Colonic mucosa (tissue), 4 donors: Measurements from ENCODE around the gene CUX1. TPM values are rescaled to one million over a fixed set of nuclear protein-coding genes. Genes with fewer than 3 reads are reported as not detected.
"Not testable (repeated sequence)": the region's sequence is repeated elsewhere in the genome, so short reads cannot be mapped to it uniquely, and the experiment has no call there.

Experiments
- DNase-seq: peaks from one replicate; pipeline ENCODE4 v3.0.0-alpha.2; 2020
- H3K27ac ChIP-seq: fragments of 200-600 bp; one replicate; pipeline ENCODE4 v1.8.0; 2021
- H3K27me3 ChIP-seq: fragments of 200-600 bp; one replicate; pipeline ENCODE4 v1.8.0; 2021
- H3K36me3 ChIP-seq: fragments of 200-600 bp; one replicate; pipeline ENCODE4 v1.8.0; 2021
- H3K4me1 ChIP-seq: fragments of 200-600 bp; one replicate; pipeline ENCODE4 v1.8.0; 2021; ENCODE audit warnings: mild to moderate bottlenecking
- H3K4me3 ChIP-seq: fragments of 200-600 bp; one replicate; pipeline ENCODE4 v1.8.0; 2021
- H3K9ac ChIP-seq, 2 donors: one replicate each; pipeline ENCODE4 v1.7.0; 2013; ENCODE audit warnings: control low read depth in 2 of 2, low read depth in 2 of 2, low read length in 2 of 2
- H3K9me3 ChIP-seq: fragments of 200-600 bp; one replicate; pipeline ENCODE4 v1.8.0; 2021
- intact Hi-C: fragments of 100-400 bp; cut with DNase I; formaldehyde crosslinking; loops from one replicate; pipeline ENCODE4 v1.14.1; 2022
- total RNA-seq, 2 donors: library from RNA; stranded (reverse); fragmentation: NEBNext Ultra II Directional in 1 of 2; extraction: Animal tissue kit (Norgen Biotek cat#: 25700) in 1 of 2; gene quantifications; one replicate each; pipeline ENCODE4 v1.2.1, GENCODE V29; 2021
- TF ChIP-seq, protein P1 (sequence below): fragments of 200-600 bp; IDR thresholded peaks from one replicate; pipeline ENCODE4 v1.8.0; 2022; ENCODE audit warnings: antibody characterized with exemption, mild to moderate bottlenecking
- donor health status: healthy.
- donor health status: DM: no; HTN: no; CAD: no.
- donor health status: DM: no; HTN: no; CAD: no.

The CUX1 gene
- total RNA-seq, 2 donors from 2014 or later: 68.5 to 97.5 TPM

DNA sequence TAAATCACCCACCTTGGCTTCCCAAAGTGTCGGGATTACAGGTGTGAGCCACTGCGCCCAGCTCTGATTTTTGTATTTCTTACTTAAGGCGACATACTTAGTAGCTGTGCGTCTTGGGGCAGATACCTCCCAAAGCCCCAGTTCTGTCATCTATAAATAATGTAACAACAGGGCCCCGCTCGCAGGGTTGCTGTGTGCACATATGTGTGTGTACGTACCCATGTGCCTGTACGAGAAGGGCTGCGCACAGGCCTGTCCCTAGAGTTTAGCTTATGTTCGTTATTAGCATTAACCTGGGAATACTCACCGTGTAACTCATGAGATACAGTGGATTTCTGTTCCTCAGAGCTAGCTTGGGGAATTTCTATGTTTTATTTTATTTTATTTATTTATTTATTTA, 103.6 kb downstream of the CUX1 start:
- TF ChIP-seq, protein P1, sequence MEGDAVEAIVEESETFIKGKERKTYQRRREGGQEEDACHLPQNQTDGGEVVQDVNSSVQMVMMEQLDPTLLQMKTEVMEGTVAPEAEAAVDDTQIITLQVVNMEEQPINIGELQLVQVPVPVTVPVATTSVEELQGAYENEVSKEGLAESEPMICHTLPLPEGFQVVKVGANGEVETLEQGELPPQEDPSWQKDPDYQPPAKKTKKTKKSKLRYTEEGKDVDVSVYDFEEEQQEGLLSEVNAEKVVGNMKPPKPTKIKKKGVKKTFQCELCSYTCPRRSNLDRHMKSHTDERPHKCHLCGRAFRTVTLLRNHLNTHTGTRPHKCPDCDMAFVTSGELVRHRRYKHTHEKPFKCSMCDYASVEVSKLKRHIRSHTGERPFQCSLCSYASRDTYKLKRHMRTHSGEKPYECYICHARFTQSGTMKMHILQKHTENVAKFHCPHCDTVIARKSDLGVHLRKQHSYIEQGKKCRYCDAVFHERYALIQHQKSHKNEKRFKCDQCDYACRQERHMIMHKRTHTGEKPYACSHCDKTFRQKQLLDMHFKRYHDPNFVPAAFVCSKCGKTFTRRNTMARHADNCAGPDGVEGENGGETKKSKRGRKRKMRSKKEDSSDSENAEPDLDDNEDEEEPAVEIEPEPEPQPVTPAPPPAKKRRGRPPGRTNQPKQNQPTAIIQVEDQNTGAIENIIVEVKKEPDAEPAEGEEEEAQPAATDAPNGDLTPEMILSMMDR: no peak
- DNase-seq: no peak
- Histone ChIP-seq H3K9ac (no peak overlapping the region), H3K9me3 (no peaks in the 10 kb centered on the region), H3K4me3 (no peak overlapping the region), H3K4me1 (no peaks in the 10 kb centered on the region), H3K36me3 (no peaks in the 10 kb centered on the region), H3K27me3 (no peaks in the 10 kb centered on the region), H3K27ac (no peak overlapping the region)
- intact Hi-C loops: no loop called here

DNA sequence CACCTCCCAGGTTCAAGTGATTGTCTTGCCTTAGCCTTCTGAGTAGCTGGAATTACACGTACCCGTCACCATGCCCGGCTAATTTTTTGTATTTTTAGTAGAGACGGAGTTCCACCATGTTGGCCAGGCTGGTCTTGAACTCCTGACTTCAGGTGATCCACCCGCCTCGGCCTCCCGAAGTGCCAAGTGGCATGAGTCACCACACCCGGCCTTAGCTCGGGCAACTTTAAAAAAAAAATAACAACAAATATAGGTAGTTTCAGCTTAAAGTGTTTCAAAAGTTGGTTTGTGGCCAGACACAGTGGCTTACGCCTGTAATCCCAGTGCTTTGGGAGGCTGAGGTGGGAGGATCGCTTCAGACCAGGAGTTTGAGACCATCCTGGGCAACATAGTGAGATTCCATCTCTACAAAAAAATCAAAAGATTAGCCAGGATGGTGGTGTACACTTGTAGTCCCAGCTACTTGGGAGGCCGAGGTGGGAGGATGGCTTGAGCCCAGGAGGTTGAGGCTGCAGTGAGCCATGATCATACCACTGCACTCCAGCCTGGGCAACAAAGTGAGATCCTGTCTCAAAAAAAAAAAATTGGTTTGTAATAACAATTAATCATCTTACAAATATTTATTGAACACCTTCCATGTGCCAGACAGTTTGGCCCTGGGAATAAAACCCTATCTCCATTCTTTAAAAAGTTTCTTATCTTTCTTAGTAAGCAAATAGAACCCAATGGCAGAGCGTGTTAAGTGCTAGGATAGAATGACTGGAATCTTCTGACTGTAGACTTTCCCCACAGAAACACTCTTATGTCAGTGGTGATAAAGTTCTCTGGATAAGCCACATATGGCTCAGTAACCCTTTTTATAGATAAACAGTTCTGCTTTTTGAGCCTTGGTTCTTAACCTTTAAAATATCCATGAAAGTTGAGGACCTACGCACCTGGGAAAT, 104.4 kb downstream of the CUX1 start:
- H3K9me3 ChIP-seq, H3K4me3 ChIP-seq, H3K9ac ChIP-seq, H3K27ac ChIP-seq, H3K36me3 ChIP-seq, H3K27me3 ChIP-seq, DNase-seq, H3K4me1 ChIP-seq, intact Hi-C loops: not testable (repeated sequence)

DNA sequence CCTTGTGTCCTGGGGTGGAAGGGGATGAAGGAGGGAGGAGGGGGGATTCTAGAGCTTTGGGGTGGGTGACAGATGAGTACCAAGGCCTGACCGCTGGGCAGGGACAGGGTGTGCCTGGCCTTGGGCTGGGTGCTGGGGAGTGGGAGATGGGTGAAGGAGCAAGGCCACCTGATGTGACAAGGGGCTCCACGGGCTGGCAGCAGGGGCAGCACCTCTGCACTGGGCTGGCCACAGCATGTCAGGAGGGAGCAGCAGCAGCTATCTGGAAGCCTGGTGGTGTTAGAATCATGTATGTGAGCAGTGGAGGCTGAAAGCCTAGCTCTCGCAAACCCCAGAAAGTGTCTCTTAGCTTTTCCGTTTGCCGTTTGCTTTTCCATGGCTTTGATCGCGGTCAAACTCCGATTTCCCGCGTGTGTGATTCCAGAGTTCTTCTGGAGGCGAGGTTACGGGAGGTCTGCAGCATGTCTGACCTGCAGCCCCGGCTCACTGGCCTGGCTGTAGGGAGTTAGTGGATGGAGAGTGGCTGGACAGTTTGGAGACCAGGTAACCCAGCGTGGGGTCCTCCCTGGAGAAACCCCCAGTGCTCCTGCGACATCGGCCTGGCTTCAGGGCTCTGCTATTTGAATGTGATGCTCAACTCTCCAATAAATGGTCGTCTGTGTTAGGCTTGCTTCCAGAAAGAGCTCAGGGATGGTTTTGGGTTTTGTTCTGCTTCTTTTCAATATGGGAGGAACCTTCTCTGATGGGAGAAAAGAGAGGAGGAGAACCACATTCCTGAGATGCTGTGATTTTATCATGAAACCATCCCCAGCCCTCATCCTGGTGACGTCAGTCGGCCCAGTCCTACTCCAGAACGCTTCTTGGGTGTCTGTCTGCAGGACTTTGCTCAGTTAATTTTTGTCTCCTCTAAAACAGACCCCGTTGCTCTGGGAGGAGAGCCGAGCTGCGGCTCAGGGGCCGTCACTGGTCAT, 105.5 kb downstream of the CUX1 start:
- intact Hi-C loops: no loop called here
- Histone ChIP-seq H3K27ac (no peak overlapping the region), H3K9ac (no peak overlapping the region), H3K4me1 (no peaks in the 10 kb centered on the region), H3K4me3 (no peak overlapping the region), H3K9me3 (no peaks in the 10 kb centered on the region), H3K27me3 (no peaks in the 10 kb centered on the region), H3K36me3 (no peaks in the 10 kb centered on the region)
- TF ChIP-seq, protein P1: no peak
- DNase-seq: no peak

DNA sequence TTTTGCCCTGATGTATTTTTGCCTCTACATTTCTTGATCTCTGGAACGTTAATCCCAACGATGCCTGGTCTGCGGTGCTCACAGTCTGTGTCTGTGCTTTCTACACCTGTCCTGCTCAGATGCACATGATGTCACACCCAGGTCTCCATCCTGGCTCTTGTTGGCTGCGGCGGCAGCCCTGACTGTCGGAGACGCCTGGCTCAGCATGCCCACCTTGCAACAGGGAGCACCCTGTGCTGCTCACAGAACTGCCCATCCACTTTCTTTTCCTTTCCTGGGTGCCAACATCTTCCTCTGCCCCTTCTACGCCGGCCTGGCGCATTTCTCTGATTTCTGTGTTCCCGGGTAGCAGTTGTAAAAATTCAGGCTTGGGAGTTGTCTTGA, 106.2 kb downstream of the CUX1 start:
- Histone ChIP-seq H3K4me1 (no peaks in the 10 kb centered on the region), H3K9me3 (no peaks in the 10 kb centered on the region), H3K4me3 (no peak overlapping the region), H3K36me3 (no peaks in the 10 kb centered on the region), H3K27me3 (no peaks in the 10 kb centered on the region), H3K9ac (no peak overlapping the region), H3K27ac (no peak overlapping the region)
- TF ChIP-seq, protein P1: no peak
- DNase-seq: no peak
- intact Hi-C loops: no loop called here

DNA sequence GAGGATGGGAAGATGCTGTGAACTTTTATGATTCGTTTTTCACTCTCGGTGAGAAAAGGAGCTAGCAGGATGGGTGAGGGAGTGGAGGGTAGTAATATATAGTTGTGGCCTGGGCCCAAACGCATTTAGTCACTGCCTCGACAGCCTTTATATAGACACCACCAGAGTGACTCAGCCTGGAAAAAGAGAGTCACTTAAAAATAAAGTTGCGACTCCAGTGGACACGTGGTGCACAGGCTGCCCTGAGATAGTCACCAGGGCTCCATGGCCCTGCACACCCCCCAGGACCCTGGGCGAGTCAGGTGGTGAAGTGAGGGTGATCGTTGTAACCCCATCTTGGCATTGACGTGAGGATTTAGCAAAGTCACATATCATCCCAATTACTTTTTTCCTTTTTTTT, 106.7 kb downstream of the CUX1 start:
- H3K27me3 ChIP-seq: no peaks in the 10 kb centered on the region
- no peaks in the 10 kb centered on the region for H3K4me1 ChIP-seq
- H3K4me3 ChIP-seq: no peak overlapping the region
- intact Hi-C loops: no loop called here
- no peaks in the 10 kb centered on the region for H3K9me3 ChIP-seq
- DNase-seq: no peak
- no peak overlapping the region for H3K9ac ChIP-seq
- H3K27ac ChIP-seq: no peak overlapping the region
- H3K36me3 ChIP-seq: no peaks in the 10 kb centered on the region
- TF ChIP-seq, protein P1: no peak
